HG03097 (cell line): ENCODE results near the gene HOXC13.

Source experiments
- ATAC-seq: cut with Tn5 transposase; IDR thresholded peaks from one replicate; pipeline ENCODE4 v1.9.1; 2021; ENCODE audit not compliant: unreplicated experiment, low FRiP score

Gene HOXC13, protein sequence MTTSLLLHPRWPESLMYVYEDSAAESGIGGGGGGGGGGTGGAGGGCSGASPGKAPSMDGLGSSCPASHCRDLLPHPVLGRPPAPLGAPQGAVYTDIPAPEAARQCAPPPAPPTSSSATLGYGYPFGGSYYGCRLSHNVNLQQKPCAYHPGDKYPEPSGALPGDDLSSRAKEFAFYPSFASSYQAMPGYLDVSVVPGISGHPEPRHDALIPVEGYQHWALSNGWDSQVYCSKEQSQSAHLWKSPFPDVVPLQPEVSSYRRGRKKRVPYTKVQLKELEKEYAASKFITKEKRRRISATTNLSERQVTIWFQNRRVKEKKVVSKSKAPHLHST

DNA sequence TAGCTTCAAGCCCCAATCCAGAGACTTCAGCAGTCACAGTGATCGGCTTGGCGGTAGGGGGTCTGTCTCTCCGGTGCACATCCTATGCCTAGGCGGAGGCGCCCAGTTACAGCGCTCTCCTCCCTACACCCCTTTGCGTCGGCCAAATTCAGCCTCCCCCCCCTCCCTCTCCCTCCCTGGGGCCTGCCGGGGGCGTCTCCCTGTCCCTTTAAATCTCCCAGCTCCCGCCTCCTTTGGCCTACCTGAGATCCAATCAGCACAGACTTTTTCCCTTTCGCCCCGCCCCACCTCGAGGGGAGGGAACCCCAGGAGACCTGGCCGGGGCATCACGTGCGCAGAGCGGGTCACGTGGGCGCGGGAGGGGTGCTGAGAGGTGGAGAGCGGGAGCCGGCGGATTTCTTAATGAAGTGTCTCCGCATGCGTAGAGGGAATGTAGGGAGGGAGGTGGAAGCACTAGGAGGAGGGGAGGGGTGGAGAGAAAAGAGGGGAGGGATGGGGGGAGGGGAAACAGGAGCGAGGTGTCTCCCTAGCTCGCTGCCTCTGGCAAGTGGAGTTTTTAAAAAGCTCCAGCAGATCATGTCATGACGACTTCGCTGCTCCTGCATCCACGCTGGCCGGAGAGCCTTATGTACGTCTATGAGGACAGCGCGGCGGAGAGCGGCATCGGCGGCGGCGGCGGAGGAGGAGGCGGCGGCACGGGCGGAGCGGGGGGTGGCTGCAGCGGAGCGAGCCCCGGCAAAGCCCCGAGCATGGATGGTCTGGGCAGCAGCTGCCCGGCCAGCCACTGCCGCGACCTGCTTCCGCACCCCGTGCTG lies at the start of gene HOXC13:
HOXC13 (plus strand) TSS at position 506 of the 815 bp plus-strand sequence; CDS start at position 582, 76 bp downstream.
- ATAC-seq, result no peak

DNA sequence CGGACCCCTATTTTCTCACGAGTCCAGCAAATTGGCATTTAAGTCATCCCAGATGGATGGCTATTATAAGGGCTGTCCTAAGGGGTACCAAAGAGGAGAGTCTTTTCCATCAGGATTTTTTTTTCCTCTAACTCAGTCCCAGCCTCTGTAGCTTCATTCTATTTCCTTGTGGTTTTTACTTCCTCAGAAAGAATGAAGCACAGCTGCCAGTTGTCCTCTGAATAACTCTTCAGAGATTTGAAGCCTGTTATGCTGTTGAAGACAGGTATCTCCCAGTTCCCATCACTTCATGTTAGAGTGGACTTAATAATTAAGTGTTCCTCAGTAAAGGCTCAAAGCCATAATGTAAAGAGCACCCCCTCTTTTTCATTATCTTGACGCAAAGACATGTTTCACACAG lies 48.5 kb upstream of the HOXC13 start:
- ATAC-seq, result no peak

DNA sequence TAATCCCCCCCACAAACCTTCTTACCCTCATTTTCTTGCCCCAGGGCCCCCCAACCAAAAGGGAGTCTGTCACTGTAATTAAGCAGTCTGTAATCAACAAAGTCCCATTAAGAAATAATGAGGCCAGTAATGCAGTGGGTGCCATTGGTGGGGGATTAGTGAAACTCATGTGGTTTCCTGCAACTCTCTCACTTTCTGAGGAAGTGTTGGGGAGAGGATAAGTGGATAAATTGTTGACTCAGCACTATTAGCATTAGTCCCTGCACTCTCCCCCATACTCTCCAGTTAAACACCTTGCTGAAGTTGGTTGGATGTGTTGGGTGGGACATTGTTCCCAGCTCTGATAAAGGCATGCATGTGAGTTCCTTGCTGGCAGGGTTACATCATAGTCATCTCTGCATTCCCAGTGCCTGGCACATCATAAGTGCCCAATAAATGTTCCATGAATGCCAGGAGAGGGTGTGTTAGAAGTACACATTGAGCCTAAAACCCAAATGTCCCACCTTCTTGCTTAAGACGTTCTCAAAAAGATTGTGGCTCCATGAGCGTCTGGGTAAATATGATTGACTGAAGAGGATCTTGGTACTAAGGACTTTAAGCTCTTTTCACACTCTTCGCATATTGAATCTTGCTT lies 45.8 kb upstream of the HOXC13 start:
- ATAC-seq, result no peak

DNA sequence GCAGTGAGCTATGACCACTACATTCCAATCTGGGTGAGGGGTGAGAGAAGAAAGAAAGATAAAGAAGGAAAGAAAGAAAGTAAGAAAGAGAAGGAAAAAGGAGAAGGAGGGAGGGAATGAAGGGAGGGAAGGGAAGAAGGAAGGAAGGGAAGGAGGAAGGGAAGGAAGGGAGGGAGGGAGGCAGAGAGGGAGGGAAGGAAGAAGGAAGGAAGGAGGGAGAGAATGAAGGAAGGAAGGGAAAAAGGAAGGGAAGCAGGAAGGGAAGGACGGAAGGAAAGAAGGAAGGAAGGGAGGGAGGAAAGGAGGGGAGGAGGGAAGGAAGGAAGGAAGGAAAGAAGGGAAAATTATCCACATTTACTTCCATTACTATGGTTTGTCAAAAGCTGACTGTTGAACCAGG lies 39.4 kb upstream of the HOXC13 start:
- no peak for ATAC-seq

DNA sequence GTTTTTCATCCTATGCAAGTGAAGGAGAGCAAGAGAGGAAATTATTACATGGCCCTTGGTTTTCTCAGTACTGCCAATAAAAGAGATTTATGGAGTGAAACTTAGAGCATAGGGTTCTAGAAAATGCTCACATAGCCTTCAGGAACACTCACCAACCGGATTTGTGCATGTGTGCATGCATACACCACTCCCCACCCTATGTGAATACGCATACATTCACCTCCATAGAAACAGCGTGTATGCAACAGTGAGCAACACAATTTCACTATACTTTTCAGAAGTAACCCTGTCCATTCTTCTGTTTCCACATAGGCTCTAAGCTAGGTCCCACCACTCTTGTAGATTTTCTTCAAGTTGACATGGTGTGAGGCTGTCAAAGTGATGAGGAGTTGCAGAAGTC lies 31.5 kb upstream of the HOXC13 start:
- no peak for ATAC-seq

DNA sequence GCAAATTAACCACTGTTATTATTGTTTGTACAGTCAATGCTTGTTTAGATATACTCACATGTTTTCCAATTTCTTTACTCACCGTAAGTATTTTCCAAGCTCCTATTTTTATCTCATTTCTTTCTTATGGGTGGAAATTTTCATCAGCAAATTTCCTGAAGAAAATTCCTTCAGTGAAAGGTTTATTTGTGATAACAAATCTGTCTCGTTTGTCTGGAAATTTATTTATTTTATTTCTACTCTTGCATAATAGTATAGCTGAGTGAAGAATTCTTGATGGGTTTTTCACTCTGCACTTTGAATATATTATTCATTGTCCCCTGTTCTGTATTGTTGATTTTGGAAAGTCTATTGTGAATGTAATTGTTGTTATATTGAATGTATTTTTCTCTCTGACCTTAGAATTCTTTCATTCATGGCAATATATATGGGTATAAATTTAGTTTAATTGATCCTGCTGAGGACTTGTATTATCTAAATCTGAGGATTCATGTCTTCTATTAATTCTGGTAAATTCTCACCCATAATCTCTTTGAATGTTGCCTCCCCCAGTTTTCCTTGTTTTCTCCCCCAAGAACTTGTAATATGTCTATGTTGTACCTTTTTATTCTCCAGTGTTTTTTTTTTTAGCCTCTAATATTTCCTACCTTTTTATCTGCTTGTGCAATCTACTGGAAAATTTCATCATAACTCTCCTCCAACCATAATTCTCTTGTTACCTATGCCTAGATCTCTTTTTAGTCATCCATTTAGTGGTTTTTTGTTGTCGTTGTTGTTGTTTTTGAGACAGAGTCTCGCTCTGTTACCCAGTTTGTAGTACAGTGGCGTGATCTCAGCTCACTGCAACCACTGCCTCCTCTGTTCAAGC lies 21.6 kb upstream of the HOXC13 start:
- ATAC-seq, result no peak

DNA sequence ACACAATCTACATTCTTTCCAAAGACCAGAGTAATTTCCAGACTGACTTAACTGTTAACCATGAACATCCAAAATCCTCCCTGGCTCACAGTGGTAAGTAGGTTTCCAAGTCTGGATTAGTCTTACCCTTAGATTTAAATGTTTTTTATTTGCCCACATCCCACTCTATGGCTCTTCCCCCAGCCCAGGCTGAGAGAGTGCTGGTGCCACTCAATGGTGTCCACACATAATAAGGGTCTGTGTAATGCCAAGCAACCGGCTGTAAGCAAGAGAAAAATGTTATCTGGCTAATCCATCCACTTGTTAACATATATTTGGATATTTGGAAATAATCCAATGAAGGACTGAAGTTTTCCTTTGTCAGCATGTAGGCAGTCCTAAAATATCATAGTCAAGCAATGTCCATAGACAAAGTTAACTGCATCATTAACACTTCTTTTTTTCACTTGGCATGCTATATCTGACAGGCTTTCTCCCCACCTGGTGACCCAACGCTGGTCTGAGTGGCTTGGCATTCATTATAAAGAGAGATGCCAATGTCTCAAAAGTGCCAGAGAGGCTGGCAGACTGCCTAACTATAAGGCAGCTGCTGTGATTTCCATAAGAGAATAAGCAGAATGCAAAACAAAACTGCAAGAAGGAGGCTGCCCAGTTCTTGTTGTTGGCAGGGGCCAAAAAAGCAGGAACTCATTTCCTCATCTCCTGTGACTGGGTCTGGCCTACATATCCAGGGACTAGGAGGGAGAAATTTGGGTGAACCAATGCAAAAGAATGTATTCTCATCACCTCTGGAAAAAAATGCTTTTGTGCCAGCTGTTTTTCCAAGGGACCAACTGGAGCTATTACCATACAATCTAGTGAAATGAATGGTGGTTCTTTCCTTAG lies 13.9 kb upstream of the HOXC13 start:
- ATAC-seq, result no peak

DNA sequence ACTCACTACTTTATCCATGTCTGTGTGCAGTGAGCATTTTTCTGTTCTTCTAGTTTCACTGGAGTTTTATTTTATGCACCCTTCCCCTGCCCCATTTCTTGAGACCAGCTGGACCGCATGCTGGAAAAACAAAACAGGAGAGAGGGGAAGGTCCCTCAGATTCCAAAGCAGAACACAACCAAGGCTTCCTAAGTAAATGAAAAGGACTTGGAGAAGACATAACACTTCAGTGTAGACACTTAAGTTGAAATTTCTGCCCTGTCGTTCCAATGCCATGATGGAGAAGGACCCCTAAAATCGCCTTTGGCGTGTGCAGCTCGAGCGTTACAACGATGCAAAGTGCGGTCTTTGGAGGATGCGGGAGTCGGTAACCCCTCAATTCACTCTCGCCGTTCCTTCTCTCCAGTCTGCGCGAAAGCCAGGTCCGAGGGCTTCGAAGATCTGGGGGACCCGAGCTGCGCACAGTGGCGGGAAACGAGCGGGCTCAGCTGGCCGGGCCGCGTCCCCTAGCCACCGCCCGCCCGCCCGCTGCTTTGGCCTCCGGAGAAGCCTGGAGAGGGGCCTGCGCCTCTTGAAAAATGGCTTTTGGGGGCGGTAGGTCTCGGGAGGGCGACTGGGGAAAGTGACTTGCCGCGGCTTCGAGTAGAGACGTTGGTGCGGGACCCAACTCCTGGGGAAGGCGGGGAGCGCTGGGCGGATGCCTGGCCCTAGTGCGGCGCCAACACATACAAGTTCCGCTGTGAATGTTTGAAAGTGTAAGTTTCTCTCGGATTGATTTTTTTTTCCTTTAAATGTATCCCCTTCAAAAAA lies 11.2 kb upstream of the HOXC13 start:
- ATAC-seq, result no peak

DNA sequence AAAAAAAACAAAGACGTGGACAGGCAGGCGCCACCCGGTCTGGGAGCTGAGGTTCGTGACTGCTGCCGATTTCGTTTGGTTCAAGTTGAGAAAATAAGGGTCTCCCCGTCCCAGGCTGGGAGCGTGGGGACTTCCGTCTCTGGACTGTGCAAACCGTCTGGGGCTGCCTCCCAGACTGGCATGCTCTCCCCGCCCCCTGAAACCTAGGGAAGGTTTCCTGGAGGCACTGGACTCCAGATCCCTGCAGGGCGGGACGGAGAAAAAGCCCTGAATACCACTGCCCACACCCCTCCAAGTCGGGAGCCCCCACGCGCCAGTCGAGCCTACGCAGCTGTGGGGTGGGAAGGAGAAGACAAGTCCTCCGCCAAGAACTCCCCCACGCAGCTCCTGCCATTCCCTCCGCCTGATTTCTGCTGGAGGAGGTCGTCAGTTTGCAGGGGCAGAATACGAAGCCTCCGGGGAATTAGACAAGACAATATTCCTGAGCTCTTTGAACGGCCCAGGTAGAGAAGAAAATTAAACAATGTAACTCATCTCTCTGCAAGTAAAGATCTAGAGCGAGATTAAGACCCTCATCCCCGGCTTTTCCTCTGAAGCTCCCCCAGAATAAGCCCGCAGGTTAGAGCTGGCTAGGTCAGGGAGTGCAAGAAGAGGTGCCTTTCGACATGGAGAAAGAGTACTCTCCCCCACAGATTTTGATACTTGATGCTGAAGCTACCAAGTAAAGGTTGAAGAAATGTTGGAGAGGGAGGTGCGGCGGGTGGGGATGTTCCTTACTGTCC lies 10.4 kb upstream of the HOXC13 start:
- no peak for ATAC-seq

DNA sequence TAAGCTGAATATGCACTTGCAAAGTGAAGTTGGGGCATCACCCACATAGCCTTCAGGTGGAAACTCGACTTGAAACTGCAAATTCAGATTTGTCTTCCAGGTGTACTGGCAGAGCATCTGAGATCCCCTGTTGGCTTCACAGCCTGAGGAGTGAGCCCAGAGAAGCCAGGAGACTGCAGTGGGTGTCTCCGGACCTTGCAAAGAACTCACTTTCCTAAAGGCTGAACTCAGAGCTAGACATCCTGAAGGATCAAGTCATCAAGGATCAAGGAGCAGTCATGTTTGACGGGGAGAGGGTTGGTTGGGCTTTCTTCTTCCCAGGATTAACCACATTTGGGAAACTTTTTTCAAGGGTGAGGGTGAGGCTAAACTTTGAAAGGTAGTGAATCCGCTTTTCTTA lies 9.1 kb upstream of the HOXC13 start:
- ATAC-seq, result no peak

DNA sequence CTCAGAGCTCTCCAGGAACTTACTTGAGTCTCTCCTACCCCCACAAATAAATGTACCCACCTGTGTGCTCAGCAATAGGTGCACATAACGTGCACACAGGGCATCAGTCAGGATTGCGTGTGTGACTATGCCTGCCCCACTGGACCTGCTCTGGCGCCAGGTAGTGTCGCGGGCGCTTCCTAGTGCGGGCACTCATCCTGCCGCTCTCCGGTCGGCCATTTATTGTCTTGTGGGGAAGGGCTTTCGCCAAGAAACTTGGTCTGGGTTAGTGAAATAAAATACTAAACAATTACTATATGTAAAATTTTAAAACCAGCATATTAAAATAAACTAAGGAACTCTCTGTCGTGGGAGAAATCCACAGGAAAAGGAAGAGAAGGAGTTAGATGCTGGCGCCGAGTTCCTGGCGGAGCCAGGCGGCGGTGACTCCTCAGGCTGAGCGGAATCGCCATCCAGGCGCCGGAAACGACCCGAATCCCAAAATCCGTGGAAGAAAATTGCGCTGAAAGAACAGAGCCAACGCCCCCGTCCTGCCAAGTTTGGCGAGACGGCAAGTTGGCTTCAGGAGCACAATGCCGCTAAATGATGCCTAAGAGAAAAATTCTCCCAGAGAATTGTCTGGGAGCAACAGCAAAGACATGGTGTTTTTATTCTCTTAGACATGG lies 7.9 kb upstream of the HOXC13 start:
- no peak for ATAC-seq

DNA sequence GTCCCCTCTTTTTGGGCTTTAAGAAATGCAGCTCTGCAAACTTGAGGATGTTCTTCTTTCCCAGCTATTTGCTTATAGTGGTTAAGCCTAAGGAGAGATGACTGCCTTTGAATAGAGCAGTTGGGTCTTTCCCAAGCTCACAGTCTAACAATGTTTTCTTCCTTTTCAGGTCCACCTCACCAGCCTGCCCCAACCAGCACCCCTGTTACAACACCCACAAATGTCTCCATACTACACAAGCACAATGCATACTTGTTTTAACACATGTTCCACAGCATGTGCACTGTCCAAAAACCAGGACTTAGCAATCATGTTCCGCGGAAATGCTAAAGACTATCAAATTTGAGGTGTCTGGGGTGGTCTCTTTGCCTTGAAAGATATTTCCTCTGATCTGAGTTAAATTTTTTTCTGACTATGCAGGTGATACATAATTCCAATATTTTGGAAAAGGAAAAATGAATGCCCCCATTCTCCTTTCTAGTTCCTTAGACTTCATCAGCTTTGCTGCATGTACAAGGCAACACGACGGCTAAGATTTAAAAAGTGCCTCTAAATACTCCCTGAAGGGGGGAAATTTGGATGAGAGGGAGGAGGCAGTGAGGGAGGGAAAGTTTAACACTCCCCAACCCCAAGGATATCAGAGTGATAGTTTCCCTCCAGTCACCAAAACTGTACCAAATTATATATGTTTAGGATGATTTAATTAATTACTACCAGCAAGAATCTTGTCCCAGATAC lies 6.6 kb upstream of the HOXC13 start:
- no peak for ATAC-seq

DNA sequence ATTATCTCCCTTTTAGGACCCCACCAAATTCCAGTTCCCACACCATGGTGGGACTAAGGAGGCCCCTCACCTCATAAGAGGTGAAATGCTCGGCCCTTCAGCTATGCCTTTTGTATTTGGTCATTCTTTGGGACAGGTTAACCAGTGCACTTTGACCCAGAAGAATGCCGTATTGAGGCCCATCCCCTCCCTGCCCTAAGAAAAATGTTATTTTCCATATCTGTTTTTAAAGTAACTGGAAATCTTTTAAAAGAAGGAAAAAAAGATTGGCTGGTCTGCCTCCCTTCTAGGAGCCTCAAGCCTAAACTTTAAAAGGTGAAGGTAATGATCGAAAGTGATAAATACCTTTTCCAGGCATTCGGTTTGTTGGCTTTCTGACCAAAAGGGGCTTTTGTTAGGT lies 5.7 kb upstream of the HOXC13 start:
- no peak for ATAC-seq

DNA sequence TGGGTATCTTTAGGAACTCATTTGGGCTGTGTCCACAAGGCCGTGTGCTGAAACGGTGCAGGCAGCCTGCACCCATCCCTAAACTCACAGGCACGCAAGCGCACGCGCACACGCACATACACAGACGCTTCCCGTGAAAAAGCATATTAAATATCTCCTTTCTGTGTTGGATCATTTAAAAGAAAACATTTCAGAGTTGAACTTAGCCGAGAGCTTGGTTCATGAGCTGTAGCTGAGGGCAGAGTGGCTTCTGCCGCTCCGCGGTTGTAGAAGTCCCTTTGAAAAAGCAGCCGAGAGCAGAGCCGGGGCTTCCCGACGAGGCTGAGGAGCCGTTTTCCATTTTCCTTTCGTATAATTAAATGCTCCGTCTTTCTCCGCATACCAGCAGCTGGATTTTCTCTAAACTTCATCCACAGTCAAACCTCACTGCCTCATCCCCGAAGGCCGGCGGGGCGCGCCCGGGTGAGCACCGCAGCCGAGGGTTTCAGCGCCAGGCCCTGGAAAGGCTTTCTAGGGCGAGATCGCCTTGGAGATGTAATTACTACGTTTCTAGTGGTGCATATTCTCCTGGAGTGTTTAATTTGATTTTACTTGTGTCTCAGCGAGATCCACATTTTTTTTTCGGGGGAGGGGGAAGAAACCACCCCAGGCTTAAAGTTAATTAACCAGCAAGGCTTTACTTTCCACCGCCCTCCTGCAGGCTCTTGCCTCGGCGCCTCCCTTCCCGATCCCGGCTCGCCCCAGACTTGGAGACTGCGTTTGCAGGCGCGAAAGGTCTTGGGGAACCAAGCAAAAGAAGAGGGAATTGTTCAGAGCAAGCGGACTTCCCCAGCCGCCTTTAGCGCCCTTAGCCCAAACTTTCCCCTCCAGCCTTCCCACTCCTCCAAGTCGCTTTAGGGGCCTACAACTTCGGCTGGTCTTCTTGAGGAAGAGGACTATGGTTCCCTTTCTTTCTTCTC lies 3.0 kb upstream of the HOXC13 start:
- ATAC-seq, result no peak

DNA sequence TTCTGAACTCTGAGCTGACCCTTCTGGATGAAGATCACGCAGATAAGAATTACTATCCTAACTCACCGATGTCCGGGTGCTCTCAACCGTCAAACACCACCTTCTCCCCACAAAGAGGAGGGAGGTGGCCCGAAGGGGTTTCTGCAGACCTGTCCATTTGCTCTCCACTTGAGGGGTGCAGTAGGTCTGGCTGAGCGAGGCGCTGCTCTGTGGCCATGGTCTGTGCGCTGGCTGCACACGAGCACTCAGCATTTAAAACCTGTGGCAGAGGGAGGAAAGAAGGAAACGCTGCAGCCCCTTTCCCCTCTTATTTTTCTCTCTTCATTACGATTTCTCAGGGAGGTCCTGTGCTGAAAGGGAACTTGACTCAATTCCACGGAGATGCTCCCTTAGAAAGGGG lies 1.5 kb upstream of the HOXC13 start:
- ATAC-seq, result no peak
